ENCODE measurements around the gene C19orf85. TPM values are rescaled to one million over a fixed set of nuclear protein-coding genes. Genes with fewer than 3 reads are reported as not detected.

The C19orf85 gene
- total and polyA plus RNA-seq, 11 donors, result not detected

GRCh38 chr19:55482156-55482961 lies 17.8 kb upstream of the C19orf85 start:
- peaks cover 7 to 66% (median 43%) of the 10 kb centered on the region in 12 donors for H3K4me1 ChIP-seq
- H3K27ac ChIP-seq, result no peak overlapping the region

GRCh38 chr19:55481794-55482155 lies 17.2 kb upstream of the C19orf85 start:
- H3K27me3 ChIP-seq, result peaks cover 0 to 6% (median 0%) of the 10 kb centered on the region in 9 donors
- DNase-seq (peak in 1 of 5 donors; percentile 22), ATAC-seq (no peak)
- intact Hi-C loops (cut with DNase I), result no loop called here
- TF ChIP-seq, protein P1, sequence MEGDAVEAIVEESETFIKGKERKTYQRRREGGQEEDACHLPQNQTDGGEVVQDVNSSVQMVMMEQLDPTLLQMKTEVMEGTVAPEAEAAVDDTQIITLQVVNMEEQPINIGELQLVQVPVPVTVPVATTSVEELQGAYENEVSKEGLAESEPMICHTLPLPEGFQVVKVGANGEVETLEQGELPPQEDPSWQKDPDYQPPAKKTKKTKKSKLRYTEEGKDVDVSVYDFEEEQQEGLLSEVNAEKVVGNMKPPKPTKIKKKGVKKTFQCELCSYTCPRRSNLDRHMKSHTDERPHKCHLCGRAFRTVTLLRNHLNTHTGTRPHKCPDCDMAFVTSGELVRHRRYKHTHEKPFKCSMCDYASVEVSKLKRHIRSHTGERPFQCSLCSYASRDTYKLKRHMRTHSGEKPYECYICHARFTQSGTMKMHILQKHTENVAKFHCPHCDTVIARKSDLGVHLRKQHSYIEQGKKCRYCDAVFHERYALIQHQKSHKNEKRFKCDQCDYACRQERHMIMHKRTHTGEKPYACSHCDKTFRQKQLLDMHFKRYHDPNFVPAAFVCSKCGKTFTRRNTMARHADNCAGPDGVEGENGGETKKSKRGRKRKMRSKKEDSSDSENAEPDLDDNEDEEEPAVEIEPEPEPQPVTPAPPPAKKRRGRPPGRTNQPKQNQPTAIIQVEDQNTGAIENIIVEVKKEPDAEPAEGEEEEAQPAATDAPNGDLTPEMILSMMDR (IDR thresholded peaks at IDR 0.05), result no peak
- TF ChIP-seq POLR2A (IDR thresholded peaks at IDR 0.05), result no peak
- H3K4me1 ChIP-seq, result peaks cover 7 to 62% (median 42%) of the 10 kb centered on the region in 12 donors
- WGBS, 4 donors, result 76 to 84% (median 80%) methylated on average over 9 to 40 of the region's 40 CpGs
- no peak overlapping the region for H3K4me3 ChIP-seq
- no peaks in the 10 kb centered on the region for H3K9me3 ChIP-seq
- H3K36me3 ChIP-seq, result peaks cover 0 to 23% (median 10%) of the 10 kb centered on the region in 9 donors
- no peak overlapping the region for H3K27ac ChIP-seq

More at GRCh38 chr19:55482156-55482961, 17.8 kb upstream of the C19orf85 start:
- H3K4me3 ChIP-seq, result no peak overlapping the region
- H3K27me3 ChIP-seq, result peaks cover 0 to 6% (median 0%) of the 10 kb centered on the region in 9 donors
- no peak for ATAC-seq
- TF ChIP-seq, protein P1 (IDR thresholded peaks at IDR 0.05), result no peak
- TF ChIP-seq POLR2A (IDR thresholded peaks at IDR 0.05), result no peak
- H3K36me3 ChIP-seq, result peaks cover 0 to 23% (median 10%) of the 10 kb centered on the region in 9 donors
- WGBS, 4 donors, result 91 to 92% (median 92%) methylated on average over 68 to 83 of the region's 83 CpGs
- DNase-seq, result peak in 2 of 5 donors; percentile 26 to 33
- no peaks in the 10 kb centered on the region for H3K9me3 ChIP-seq
- intact Hi-C loops (cut with DNase I), result no loop called here

DNA sequence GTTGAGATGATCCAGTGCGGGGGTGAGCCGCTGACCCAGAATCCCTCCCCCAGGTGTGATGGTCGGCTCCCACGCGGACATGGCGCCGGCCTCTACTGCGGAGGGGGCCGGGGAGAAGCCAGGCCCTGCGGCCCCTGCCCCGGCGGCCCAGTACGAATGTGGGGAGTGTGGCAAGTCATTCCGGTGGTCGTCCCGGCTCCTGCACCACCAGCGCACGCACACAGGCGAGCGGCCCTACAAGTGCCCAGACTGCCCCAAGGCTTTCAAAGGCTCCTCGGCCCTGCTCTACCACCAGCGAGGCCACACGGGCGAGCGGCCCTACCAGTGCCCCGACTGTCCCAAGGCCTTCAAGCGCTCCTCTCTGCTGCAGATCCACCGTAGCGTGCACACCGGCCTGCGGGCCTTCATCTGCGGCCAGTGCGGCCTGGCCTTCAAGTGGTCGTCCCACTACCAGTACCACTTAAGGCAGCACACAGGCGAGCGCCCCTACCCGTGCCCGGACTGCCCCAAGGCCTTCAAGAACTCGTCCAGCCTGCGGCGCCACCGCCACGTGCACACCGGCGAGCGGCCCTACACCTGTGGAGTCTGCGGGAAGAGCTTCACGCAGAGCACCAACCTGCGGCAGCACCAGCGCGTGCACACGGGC lies 16.7 kb upstream of the C19orf85 start:
- TF ChIP-seq, protein P1 (IDR thresholded peaks at IDR 0.05), result no peak
- no peak for TF ChIP-seq POLR2A (IDR thresholded peaks at IDR 0.05)
- peak in 1 of 5 donors; percentile 25 for DNase-seq
- no peak for ATAC-seq
- Histone ChIP-seq H3K27ac (no peak overlapping the region), H3K36me3 (peaks cover 0 to 23% (median 10%) of the 10 kb centered on the region in 9 donors), H3K9me3 (no peaks in the 10 kb centered on the region), H3K4me3 (no peak overlapping the region), H3K4me1 (peaks cover 7 to 57% (median 38%) of the 10 kb centered on the region in 12 donors), H3K27me3 (peaks cover 0 to 6% (median 0%) of the 10 kb centered on the region in 9 donors)
- intact Hi-C loops (cut with DNase I), result no loop called here
- 94 to 96% (median 96%) methylated on average over 25 to 52 of the region's 52 CpGs for WGBS, 4 donors

Measured in heart left ventricle (tissue), 16 donors.